HepG2 (cell line): ENCODE measurements around the gene WASHC2C. TPM values are rescaled to one million over a fixed set of nuclear protein-coding genes. Genes with fewer than 3 reads are reported as not detected.

Experiments used
- AHR ChIP-seq: IDR thresholded peaks from 2 replicates; pipeline ENCODE4 v1.6.1; 2018; ENCODE audit warnings: missing genetic modification reagents, missing compliant biosample characterization
- ARID2 ChIP-seq: sonication (generic); formaldehyde crosslinking; IDR thresholded peaks from 2 replicates; pipeline ENCODE4 v1.8.1; 2022; ENCODE audit warnings: mild to moderate bottlenecking, missing genetic modification reagents, borderline replicate concordance
- ARID5B ChIP-seq: IDR thresholded peaks from 2 replicates; pipeline ENCODE4 v1.4.0; 2020; ENCODE audit warnings: mild to moderate bottlenecking, missing genetic modification reagents
- BRCA1 ChIP-seq: sonication (generic); formaldehyde crosslinking; IDR thresholded peaks from 2 replicates; pipeline ENCODE4 v1.4.0; 2020; ENCODE audit warnings: missing genetic modification reagents
- CREB3 ChIP-seq: sonication (generic); formaldehyde crosslinking; IDR thresholded peaks from 2 replicates; pipeline ENCODE4 v1.5.0; 2020; ENCODE audit warnings: missing genetic modification reagents
- DMAP1 ChIP-seq: IDR thresholded peaks from 2 replicates; pipeline ENCODE4 v1.6.1; 2016
- ELF1 ChIP-seq: sonication (generic); formaldehyde crosslinking; IDR thresholded peaks from 2 replicates; pipeline ENCODE4 v1.4.0; 2020; ENCODE audit warnings: missing genetic modification reagents
- KLF12 ChIP-seq: sonication (generic); formaldehyde crosslinking; IDR thresholded peaks from 2 replicates; pipeline ENCODE4 v1.4.0; 2020; ENCODE audit warnings: missing genetic modification reagents, borderline replicate concordance
- KLF9 ChIP-seq: IDR thresholded peaks from 2 replicates; pipeline ENCODE4 v1.6.1; 2016; ENCODE audit warnings: low read depth
- MYC ChIP-seq: sonication (generic); formaldehyde crosslinking; IDR thresholded peaks from 2 replicates; pipeline ENCODE4 v1.9.0; 2021; ENCODE audit warnings: missing genetic modification reagents, borderline replicate concordance
- NKX3-1 ChIP-seq: sonication (generic); formaldehyde crosslinking; IDR thresholded peaks from 2 replicates; pipeline ENCODE4 v1.5.0; 2020; ENCODE audit warnings: missing genetic modification reagents
- RBFOX2 ChIP-seq: fragments of 200-400 bp; formaldehyde crosslinking; IDR thresholded peaks from 2 replicates; pipeline ENCODE4 v1.6.1; 2017; ENCODE audit warnings: low read depth, mild to moderate bottlenecking, low read length
- RELA ChIP-seq: sonication (generic); formaldehyde crosslinking; IDR thresholded peaks from 2 replicates; pipeline ENCODE4 v1.4.0; 2020; ENCODE audit warnings: missing genetic modification reagents
- SNAPC5 ChIP-seq: sonication (generic); formaldehyde crosslinking; IDR thresholded peaks from 2 replicates; pipeline ENCODE4 v1.8.1; 2023; ENCODE audit warnings: mild to moderate bottlenecking, missing genetic modification reagents, borderline replicate concordance
- TARDBP ChIP-seq: sonication (generic); formaldehyde crosslinking; IDR thresholded peaks from 2 replicates; pipeline ENCODE4 v1.8.0; 2022; ENCODE audit warnings: mild to moderate bottlenecking, missing genetic modification reagents
- ZNF143 ChIP-seq: sonication (generic); formaldehyde crosslinking; IDR thresholded peaks from 2 replicates; pipeline ENCODE4 v1.4.0; 2020; ENCODE audit warnings: missing genetic modification reagents
- ZNF335 ChIP-seq: sonication (generic); formaldehyde crosslinking; IDR thresholded peaks from 2 replicates; pipeline ENCODE4 v1.4.0; 2020; ENCODE audit warnings: missing genetic modification reagents
- ZNF501 ChIP-seq: sonication (generic); formaldehyde crosslinking; IDR thresholded peaks from 2 replicates; pipeline ENCODE4 v1.5.1; 2020; ENCODE audit warnings: mild to moderate bottlenecking, moderate library complexity, missing genetic modification reagents
- ZNF777 ChIP-seq: sonication (generic); formaldehyde crosslinking; IDR thresholded peaks from 2 replicates; pipeline ENCODE4 v1.4.0; 2020; ENCODE audit warnings: missing genetic modification reagents
- ZSCAN21 ChIP-seq: sonication (generic); formaldehyde crosslinking; IDR thresholded peaks from 2 replicates; pipeline ENCODE4 v1.8.0; 2022; ENCODE audit warnings: mild to moderate bottlenecking, missing genetic modification reagents, moderate library complexity, borderline replicate concordance
- polyA plus RNA-seq, 8 experiments: library from polyadenylated mRNA; depleted of rRNA in 3 of 8; stranded (reverse) in 7 of 8; unstranded in 1 of 8; fragments of >200 nt; fragmentation: Illumina TruSeq in 4 of 8; extraction: Trizol in 4 of 8; gene quantifications; 2 replicates each; pipeline versions ENCODE4 v1.2.1 to v1.2.3, GENCODE V29; 2011 to 2016; ENCODE audit warnings: low read depth in 4 of 8, missing spikeins in 1 of 8, mixed read lengths in 1 of 8; ENCODE audit not compliant: insufficient read depth in 1 of 8
- total RNA-seq, 5 experiments: library from RNA; depleted of rRNA; stranded (reverse); fragments of >200 nt; fragmentation: Illumina TruSeq; extraction: Trizol; gene quantifications; 2 replicates each; pipeline ENCODE4 v1.2.3, GENCODE V29; 2016; ENCODE audit warnings: low read depth in 1 of 5
- TF ChIP-seq, protein P1 (sequence below): sonication (generic); formaldehyde crosslinking; IDR thresholded peaks from 2 replicates; pipeline ENCODE4 v1.5.1; 2020; ENCODE audit warnings: missing genetic modification reagents, mild to moderate bottlenecking, borderline replicate concordance
- TF ChIP-seq, protein P2 (sequence below): sonication (generic); formaldehyde crosslinking; IDR thresholded peaks from 2 replicates; pipeline ENCODE4 v1.5.0; 2020; ENCODE audit warnings: mild to moderate bottlenecking, missing genetic modification reagents, moderate library complexity

Gene WASHC2C
- total and polyA plus RNA-seq, 2 of the 13 experiments (the other 11 are each of a cell fraction or from before 2014, with no cell fraction given), result 17.8 to 20.8 TPM

DNA sequence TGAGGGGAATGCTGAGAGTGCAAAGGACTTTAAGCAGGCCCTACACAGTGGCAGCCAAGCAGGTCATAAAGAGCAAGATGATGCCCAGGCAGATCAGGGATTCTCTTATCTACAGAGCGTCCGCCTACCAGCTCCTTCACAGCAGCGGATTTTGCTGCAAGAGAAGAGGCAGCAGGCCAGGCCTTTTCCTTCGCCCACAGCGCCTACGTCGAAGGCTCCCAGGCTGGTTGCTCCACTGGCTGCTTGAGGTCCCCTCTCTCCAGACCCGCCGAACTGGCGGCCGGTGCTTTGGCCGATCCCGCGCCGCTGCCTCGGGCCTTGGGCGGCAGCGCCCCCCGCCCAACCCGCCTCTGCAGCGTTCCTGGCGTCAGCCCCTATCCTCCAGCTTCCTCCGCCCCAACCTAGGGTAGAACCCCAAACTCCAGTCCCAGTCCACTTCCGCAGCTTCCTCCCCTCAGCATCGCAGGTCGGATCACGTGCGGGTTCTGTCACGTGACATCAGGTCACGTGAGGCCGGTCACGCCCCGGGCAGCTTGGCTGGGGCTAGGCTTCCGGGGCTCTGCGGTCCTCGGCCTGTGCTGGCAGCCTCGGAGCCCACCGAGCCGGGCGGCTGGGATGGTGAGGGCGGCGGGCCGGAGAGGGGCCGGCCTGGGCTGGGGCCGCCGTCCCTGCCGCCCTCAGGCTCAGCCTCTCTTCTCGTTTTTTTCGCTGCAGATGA, at the start of gene WASHC2C (continued):
- TF ChIP-seq ZSCAN21 (CRISPR knock-in tag) (0 out of 2 replicates have a peak, but pooled peaks have one; percentile 61), NKX3-1 (CRISPR knock-in tag) (peak; percentile 37; the same call in 1 of the 2 replicates), MYC (CRISPR knock-in tag) (peak; percentile 88), ZNF335 (CRISPR knock-in tag) (0 out of 2 replicates have a peak, but pooled peaks have one; percentile 44), ZNF777 (CRISPR knock-in tag) (peak; percentile 72), AHR (CRISPR knock-in tag) (peak; percentile 93; the same call in 1 of the 2 replicates), ELF1 (CRISPR knock-in tag) (peak; percentile 95), KLF9 (CRISPR knock-in tag) (peak; percentile 90; the same call in 1 of the 2 replicates), TARDBP (CRISPR knock-in tag) (peak; percentile 84), ARID2 (0 out of 2 replicates have a peak, but pooled peaks have one; percentile 62), ZNF143 (CRISPR knock-in tag) (0 out of 2 replicates have a peak, but pooled peaks have one; percentile 31), CREB3 (peak; percentile 43; the same call in 1 of the 2 replicates), KLF12 (CRISPR knock-in tag) (peak; percentile 99), DMAP1 (CRISPR knock-in tag) (peak; percentile 82), RELA (CRISPR knock-in tag) (0 out of 2 replicates have a peak, but pooled peaks have one; percentile 57), SNAPC5 (CRISPR knock-in tag) (0 out of 2 replicates have a peak, but pooled peaks have one; percentile 70), RBFOX2 (peak; percentile 92), BRCA1 (CRISPR knock-in tag) (peak; percentile 90; the same call in 1 of the 2 replicates), ZNF501 (CRISPR knock-in tag) (peak; percentile 60; the same call in 1 of the 2 replicates), ARID5B (CRISPR knock-in tag) (peak; percentile 90)
- TF ChIP-seq, protein P1, sequence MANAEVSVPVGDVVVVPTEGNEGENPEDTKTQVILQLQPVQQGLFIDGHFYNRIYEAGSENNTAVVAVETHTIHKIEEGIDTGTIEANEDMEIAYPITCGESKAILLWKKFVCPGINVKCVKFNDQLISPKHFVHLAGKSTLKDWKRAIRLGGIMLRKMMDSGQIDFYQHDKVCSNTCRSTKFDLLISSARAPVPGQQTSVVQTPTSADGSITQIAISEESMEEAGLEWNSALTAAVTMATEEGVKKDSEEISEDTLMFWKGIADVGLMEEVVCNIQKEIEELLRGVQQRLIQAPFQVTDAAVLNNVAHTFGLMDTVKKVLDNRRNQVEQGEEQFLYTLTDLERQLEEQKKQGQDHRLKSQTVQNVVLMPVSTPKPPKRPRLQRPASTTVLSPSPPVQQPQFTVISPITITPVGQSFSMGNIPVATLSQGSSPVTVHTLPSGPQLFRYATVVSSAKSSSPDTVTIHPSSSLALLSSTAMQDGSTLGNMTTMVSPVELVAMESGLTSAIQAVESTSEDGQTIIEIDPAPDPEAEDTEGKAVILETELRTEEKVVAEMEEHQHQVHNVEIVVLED (CRISPR knock-in tag), result peak; percentile 62; the same call in 1 of the 2 replicates
- TF ChIP-seq, protein P2, sequence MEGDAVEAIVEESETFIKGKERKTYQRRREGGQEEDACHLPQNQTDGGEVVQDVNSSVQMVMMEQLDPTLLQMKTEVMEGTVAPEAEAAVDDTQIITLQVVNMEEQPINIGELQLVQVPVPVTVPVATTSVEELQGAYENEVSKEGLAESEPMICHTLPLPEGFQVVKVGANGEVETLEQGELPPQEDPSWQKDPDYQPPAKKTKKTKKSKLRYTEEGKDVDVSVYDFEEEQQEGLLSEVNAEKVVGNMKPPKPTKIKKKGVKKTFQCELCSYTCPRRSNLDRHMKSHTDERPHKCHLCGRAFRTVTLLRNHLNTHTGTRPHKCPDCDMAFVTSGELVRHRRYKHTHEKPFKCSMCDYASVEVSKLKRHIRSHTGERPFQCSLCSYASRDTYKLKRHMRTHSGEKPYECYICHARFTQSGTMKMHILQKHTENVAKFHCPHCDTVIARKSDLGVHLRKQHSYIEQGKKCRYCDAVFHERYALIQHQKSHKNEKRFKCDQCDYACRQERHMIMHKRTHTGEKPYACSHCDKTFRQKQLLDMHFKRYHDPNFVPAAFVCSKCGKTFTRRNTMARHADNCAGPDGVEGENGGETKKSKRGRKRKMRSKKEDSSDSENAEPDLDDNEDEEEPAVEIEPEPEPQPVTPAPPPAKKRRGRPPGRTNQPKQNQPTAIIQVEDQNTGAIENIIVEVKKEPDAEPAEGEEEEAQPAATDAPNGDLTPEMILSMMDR (CRISPR knock-in tag), result peak; percentile 29
